GM10266 (cell line): ENCODE results near the gene OTOP1.
"Not testable (repeated sequence)": the region's sequence is repeated elsewhere in the genome, so short reads cannot be mapped to it uniquely, and the experiment has no call there.

Source experiments
- DNase-seq: peaks from one replicate; pipeline ENCODE4 v3.0.0; 2012; ENCODE audit errors: extremely low spot score
- CTCF ChIP-seq: IDR thresholded peaks from 2 replicates; pipeline ENCODE4 v1.5.1; 2012; ENCODE audit warnings: mild to moderate bottlenecking, low read depth; ENCODE audit not compliant: control insufficient read depth, insufficient read depth; ENCODE audit errors: missing control alignments

The OTOP1 gene

GRCh38 chr4:4170596-4171150 is 56.1 kb downstream of the OTOP1 start:
- DNase-seq, result no peak
- no peak for TF ChIP-seq CTCF

GRCh38 chr4:4167981-4168780 is 58.5 kb downstream of the OTOP1 start:
- DNase-seq, result not testable (repeated sequence)

- DNase-seq, result not testable (repeated sequence)
Observed at GRCh38 chr4:4166986-4167385, 59.7 kb downstream of the OTOP1 start.

- DNase-seq, result not testable (repeated sequence)
Observed at GRCh38 chr4:4165701-4166392, 60.9 kb downstream of the OTOP1 start.

- DNase-seq, result not testable (repeated sequence)
Observed at GRCh38 chr4:4164532-4165173, 62.1 kb downstream of the OTOP1 start.

- not testable (repeated sequence) for DNase-seq
Observed at GRCh38 chr4:4162186-4162585, 64.5 kb downstream of the OTOP1 start.

- not testable (repeated sequence) for DNase-seq
Observed at GRCh38 chr4:4160956-4161665, 65.6 kb downstream of the OTOP1 start.

- DNase-seq, result not testable (repeated sequence)
- peak; percentile 53 for TF ChIP-seq CTCF
Observed at GRCh38 chr4:4145622-4146021, 81.1 kb downstream of the OTOP1 start.

GRCh38 chr4:4143376-4143775 is 83.4 kb downstream of the OTOP1 start:
- not testable (repeated sequence) for DNase-seq

GRCh38 chr4:4142679-4143078 is 84.0 kb downstream of the OTOP1 start:
- peak; percentile 5 for DNase-seq

GRCh38 chr4:4141186-4141585 is 85.5 kb downstream of the OTOP1 start:
- DNase-seq, result not testable (repeated sequence)
